IMR-90 (cell line): ENCODE measurements around the gene SLC38A11. TPM values are rescaled to one million over a fixed set of nuclear protein-coding genes. Genes with fewer than 3 reads are reported as not detected.

ENCODE experiments used
- ATAC-seq: fragments of 200-7000 bp; cut with Tn5 transposase; 2 replicates; pipeline ENCODE4 v1.9.1; 2020; ENCODE audit warnings: low read depth, mild to moderate bottlenecking, moderate library complexity
- BruUV-seq: library from RNA; stranded (reverse); fragments of 400-500 nt; replicated peaks from 2 replicates; lab custom pipeline; 2021; lab: Mats Ljungman, UMichigan
- CTCF ChIA-PET: fragments of 300-600 bp; formaldehyde crosslinking; extraction: SDS; loops from one replicate; lab custom pipeline; 2021; ENCODE audit warnings: antibody characterized with exemption; lab: Yijun Ruan, JAX
- POLR2A ChIA-PET: fragments of 300-600 bp; sonication (Branson Sonifier 250); formaldehyde crosslinking; loops from one replicate; lab custom pipeline; 2022; ENCODE audit warnings: antibody characterized with exemption; ENCODE audit not compliant: unreplicated experiment; lab: Charles Lee
- DNase-seq: peaks from one replicate; pipeline ENCODE4 v3.0.0; 2013
- H2AFZ ChIP-seq: replicated peaks from 2 replicates; pipeline ENCODE3; 2013; ENCODE audit warnings: low read length, mild to moderate bottlenecking; ENCODE audit not compliant: poor library complexity
- H2AK5ac ChIP-seq: 2 replicates; pipeline ENCODE4 v1.6.1; 2013; ENCODE audit warnings: low read depth, low read length, inconsistent platforms
- H2AK9ac ChIP-seq: replicated peaks from 2 replicates; pipeline ENCODE3; 2013; ENCODE audit warnings: mild to moderate bottlenecking, low read depth, low read length, moderate library complexity; ENCODE audit not compliant: poor library complexity
- H2BK120ac ChIP-seq: 2 replicates; pipeline ENCODE4 v1.6.1; 2013; ENCODE audit warnings: low read depth, low read length, inconsistent platforms
- H2BK15ac ChIP-seq: 3 replicates; pipeline ENCODE4 v1.6.1; 2013; ENCODE audit warnings: low read depth, low read length, inconsistent platforms
- H2BK20ac ChIP-seq: 2 replicates; pipeline ENCODE4 v1.6.1; 2013; ENCODE audit warnings: low read depth, mild to moderate bottlenecking, inconsistent platforms, low read length, moderate library complexity
- H2BK5ac ChIP-seq: 2 replicates; pipeline ENCODE4 v1.6.1; 2013; ENCODE audit warnings: mild to moderate bottlenecking, low read depth, low read length, inconsistent platforms; ENCODE audit not compliant: poor library complexity, severe bottlenecking
- H3K14ac ChIP-seq: replicated peaks from 2 replicates; pipeline ENCODE4 v1.6.1; 2013; ENCODE audit warnings: low read depth, low read length, inconsistent platforms
- H3K18ac ChIP-seq: 2 replicates; pipeline ENCODE4 v1.6.1; 2013; ENCODE audit warnings: low read depth, low read length, control low read depth
- H3K23ac ChIP-seq: 2 replicates; pipeline ENCODE4 v1.6.1; 2013; ENCODE audit warnings: low read depth, low read length, inconsistent platforms
- H3K27ac ChIP-seq: 2 replicates; pipeline ENCODE4 v1.5.1; 2013; ENCODE audit warnings: mild to moderate bottlenecking, control low read depth, low read length; ENCODE audit not compliant: insufficient read depth
- H3K27me3 ChIP-seq: 2 replicates; pipeline ENCODE4 v1.6.1; 2013; ENCODE audit warnings: low read length; ENCODE audit not compliant: control insufficient read depth, insufficient read depth
- H3K36me3 ChIP-seq: 2 replicates; pipeline ENCODE4 v1.6.1; 2013; ENCODE audit warnings: low read length, mixed read lengths; ENCODE audit not compliant: control insufficient read depth, insufficient read depth
- H3K4ac ChIP-seq: 2 replicates; pipeline ENCODE4 v1.6.1; 2013; ENCODE audit warnings: low read depth, low read length, inconsistent platforms
- H3K4me1 ChIP-seq: 2 replicates; pipeline ENCODE4 v1.6.1; 2013; ENCODE audit warnings: low read length, mixed read lengths; ENCODE audit not compliant: control insufficient read depth, insufficient read depth
- H3K4me2 ChIP-seq: 2 replicates; pipeline ENCODE4 v1.6.1; 2013; ENCODE audit warnings: low read depth, mild to moderate bottlenecking, control low read depth, low read length, moderate library complexity
- H3K4me3 ChIP-seq: 2 replicates; pipeline ENCODE4 v1.5.1; 2013; ENCODE audit warnings: low read depth, mild to moderate bottlenecking, control low read depth, low read length, moderate library complexity; ENCODE audit not compliant: insufficient read depth
- H3K56ac ChIP-seq: 2 replicates; pipeline ENCODE4 v1.6.1; 2013; ENCODE audit warnings: low read length, inconsistent platforms; ENCODE audit not compliant: insufficient read depth; ENCODE audit errors: extremely low read depth
- H3K79me1 ChIP-seq, 2 experiments: 2 replicates each; pipeline ENCODE4 v1.6.1; 2013; ENCODE audit warnings: low read length in 2 of 2, inconsistent platforms in 1 of 2, low read depth in 1 of 2
- H3K9ac ChIP-seq: 2 replicates; pipeline ENCODE4 v1.6.1; 2013; ENCODE audit warnings: low read depth, low read length, control low read depth
- H3K9me1 ChIP-seq: 2 replicates; pipeline ENCODE4 v1.6.1; 2013; ENCODE audit warnings: low read length, inconsistent platforms; ENCODE audit not compliant: insufficient read depth
- H3K9me3 ChIP-seq: 2 replicates; pipeline ENCODE4 v1.6.1; 2013; ENCODE audit warnings: low read length; ENCODE audit not compliant: control insufficient read depth, insufficient read depth
- H4K20me1 ChIP-seq: 2 replicates; pipeline ENCODE4 v1.6.1; 2013; ENCODE audit warnings: low read length, inconsistent platforms; ENCODE audit not compliant: insufficient read depth
- H4K5ac ChIP-seq: 2 replicates; pipeline ENCODE4 v1.6.1; 2013; ENCODE audit warnings: mild to moderate bottlenecking, low read depth, low read length, control low read depth
- H4K8ac ChIP-seq, 2 experiments: 2 replicates each; pipeline ENCODE4 v1.6.1; 2013; ENCODE audit warnings: low read depth in 2 of 2, low read length in 2 of 2, control low read depth in 1 of 2, inconsistent platforms in 1 of 2
- H4K91ac ChIP-seq: 2 replicates; pipeline ENCODE4 v1.6.1; 2013; ENCODE audit warnings: low read depth, low read length, inconsistent platforms; ENCODE audit not compliant: insufficient read depth
- BHLHE40 ChIP-seq: fragments of 150-350 bp; IDR thresholded peaks from 2 replicates; pipeline ENCODE4 v1.6.1; 2016; ENCODE audit warnings: mild to moderate bottlenecking, low read depth, low read length
- CEBPB ChIP-seq: IDR thresholded peaks from 2 replicates; pipeline ENCODE4 v1.6.1; 2012; ENCODE audit warnings: low read depth, low read length, improper control_type of control experiment
- CHD1 ChIP-seq: IDR thresholded peaks from 2 replicates; pipeline ENCODE4 v1.6.1; 2012; ENCODE audit warnings: low read depth, low read length, improper control_type of control experiment
- FOS ChIP-seq: fragments of 150-350 bp; IDR thresholded peaks from 2 replicates; pipeline ENCODE4 v1.6.1; 2016; ENCODE audit warnings: low read depth, low read length
- MAFK ChIP-seq: IDR thresholded peaks from 2 replicates; pipeline ENCODE4 v1.6.1; 2012; ENCODE audit warnings: low read depth, low read length, improper control_type of control experiment
- MAZ ChIP-seq: IDR thresholded peaks from 2 replicates; pipeline ENCODE4 v1.6.1; 2012; ENCODE audit warnings: low read depth, mild to moderate bottlenecking, low read length, improper control_type of control experiment, moderate library complexity, borderline replicate concordance
- MXI1 ChIP-seq: IDR thresholded peaks from 2 replicates; pipeline ENCODE4 v1.6.1; 2012; ENCODE audit warnings: low read depth, mild to moderate bottlenecking, low read length, moderate library complexity, borderline replicate concordance
- NFE2L2 ChIP-seq: fragments of 150-350 bp; IDR thresholded peaks from 2 replicates; pipeline ENCODE4 v1.6.1; 2016; ENCODE audit warnings: low read depth, mild to moderate bottlenecking, low read length
- POLR2A ChIP-seq: IDR thresholded peaks from 2 replicates; pipeline ENCODE4 v1.6.1; 2012; ENCODE audit warnings: mild to moderate bottlenecking, low read depth, low read length
- RAD21 ChIP-seq: IDR thresholded peaks from 2 replicates; pipeline ENCODE4 v1.6.1; 2012; ENCODE audit warnings: low read length, improper control_type of control experiment
- RCOR1 ChIP-seq: IDR thresholded peaks from 2 replicates; pipeline ENCODE4 v1.6.1; 2012; ENCODE audit warnings: mild to moderate bottlenecking, low read length, improper control_type of control experiment; ENCODE audit not compliant: insufficient replicate concordance
- RFX5 ChIP-seq: IDR thresholded peaks from 2 replicates; pipeline ENCODE4 v1.8.0; 2012; ENCODE audit warnings: low read depth, mild to moderate bottlenecking, low read length, moderate library complexity
- SMC3 ChIP-seq: fragments of 150-350 bp; IDR thresholded peaks from 2 replicates; pipeline ENCODE4 v1.6.1; 2016; ENCODE audit warnings: low read depth, mild to moderate bottlenecking, antibody characterized with exemption, low read length, moderate library complexity
- WGBS, 2 experiments: methylation state at CpG; one replicate each; pipeline versions ENCODE4 v1.1.5 to v1.1.7; 2013; ENCODE audit warnings: missing lambda C conversion rate in 2 of 2; ENCODE audit not compliant: insufficient read length in 1 of 2; ENCODE audit errors: extremely low coverage in 2 of 2; 5-methylcytosine and 5-hydroxymethylcytosine counted together
- dilution Hi-C: fragments of 300-500 bp; cut with HindIII; formaldehyde crosslinking; loops from one replicate; pipeline ENCODE4 v1.14.3; 2018; ENCODE audit warnings: low sequenced_read_pairs; ENCODE audit not compliant: unreplicated experiment
- in situ Hi-C: fragments of 300-500 bp; cut with MboI; formaldehyde crosslinking; loops from 3 replicates; pipeline ENCODE4 v1.14.3; 2019; ENCODE audit warnings: low sequenced_read_pairs, inconsistent platforms, mixed read lengths
- intact Hi-C: fragments of 100-400 bp; cut with micrococcal nuclease; formaldehyde crosslinking; loops from 2 replicates; pipeline ENCODE4 v1.10.0; 2022
- polyA plus RNA-seq, 3 experiments: library from polyadenylated mRNA; depleted of rRNA; stranded (reverse); fragments of >200 nt; gene quantifications; 2 replicates each; pipeline ENCODE4 v1.2.3, GENCODE V29; 2012; ENCODE audit warnings: low replicate concordance in 1 of 3
- total RNA-seq: library from RNA; depleted of rRNA; stranded (reverse); fragments of >200 nt; gene quantifications from 2 replicates; pipeline ENCODE4 v1.2.3, GENCODE V29; 2012
- TF ChIP-seq, protein P1 (sequence below): fragments of 150-350 bp; IDR thresholded peaks from 2 replicates; pipeline ENCODE4 v1.6.1; 2017; ENCODE audit warnings: mild to moderate bottlenecking, antibody characterized with exemption, low read length, low read depth
- TF ChIP-seq, protein P2 (sequence below): conservative IDR thresholded peaks from 2 replicates; pipeline ENCODE4 v1.5.1; 2012; ENCODE audit warnings: mild to moderate bottlenecking, low read depth, low read length, improper control_type of control experiment

Gene SLC38A11
- total and polyA plus RNA-seq, 2 of the 4 experiments (the other 2 are of a cell fraction): 0.18 to 0.21 TPM

DNA sequence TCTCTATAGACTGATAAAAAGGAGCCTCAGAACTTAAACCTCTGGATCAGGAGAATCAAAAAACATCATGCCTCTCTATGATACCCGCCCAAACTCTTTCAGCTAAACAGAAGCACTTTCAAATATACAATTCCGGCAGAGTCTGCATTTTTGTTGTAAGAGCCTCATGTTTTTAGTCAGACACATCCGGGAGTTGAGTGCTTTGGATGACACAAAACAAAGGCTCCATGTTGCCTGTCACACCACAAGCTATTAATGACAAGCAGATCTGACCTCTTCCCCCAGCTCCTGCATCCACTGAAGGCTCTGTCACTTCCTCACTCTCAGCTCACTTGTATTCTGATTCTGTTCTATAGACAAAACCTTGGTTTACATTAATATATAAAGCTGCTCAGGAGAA lies 33.2 kb downstream of the SLC38A11 start:
- Histone ChIP-seq H3K79me1 (no peaks in the 10 kb centered on the region), H4K91ac (no peak overlapping the region), H3K9ac (no peak overlapping the region), H3K9me1 (peaks cover 4% of the 10 kb centered on the region), H3K14ac (peak overlapping the region; percentile 75), H3K27ac (peak overlapping the region; percentile 24; the same call in 1 of the 2 replicates), H3K27me3 (no peaks in the 10 kb centered on the region), H4K8ac (peak overlapping the region in 1 of 2 experiments; percentile 73; a peak in 1 of 4 replicates), H2BK15ac (0 out of 3 replicates have a peak overlapping the region, but pooled peaks have one; percentile 6), H3K36me3 (no peaks in the 10 kb centered on the region), H3K4me2 (peak overlapping the region; percentile 43; the same call in 1 of the 2 replicates), H2BK120ac (peak overlapping the region; percentile 90), H4K20me1 (no peaks in the 10 kb centered on the region), H3K23ac (peak overlapping the region; percentile 95; the same call in 1 of the 2 replicates), H2BK20ac (peak overlapping the region; percentile 82), H3K56ac (0 out of 2 replicates have a peak overlapping the region, but pooled peaks have one; percentile 53), H2BK5ac (peak overlapping the region; percentile 77), H3K9me3 (no peaks in the 10 kb centered on the region), H3K18ac (peak overlapping the region; percentile 31; the same call in 1 of the 2 replicates), H2AK9ac (no peak overlapping the region), H3K4ac (peak overlapping the region; percentile 78), H4K5ac (peak overlapping the region; percentile 5; the same call in 1 of the 2 replicates), H2AK5ac (no peak overlapping the region), H3K4me3 (no peak overlapping the region), H2AFZ (peak overlapping the region; percentile 85), H3K4me1 (peaks cover 5% of the 10 kb centered on the region)
- ChIA-PET POLR2A (no interaction called here), CTCF (interaction anchor here (1.4 to 2.0 kb wide), 3 partner anchors 18 to 184 kb away, joined by 3 to 6 read pairs (median 4); partner anchors contain the start of gene COBLL1)
- dilution Hi-C loops (no loop called here), in situ Hi-C loops (loop anchor here (25.0 kb wide), 1 partner anchor 185 kb away; no protein-coding TSS in a partner anchor), intact Hi-C loops (loop anchor here (5.0 kb wide), 1 partner anchor 70 kb away; no protein-coding TSS in a partner anchor)
- peak; percentile 51 for ATAC-seq
- BruUV-seq: no TSS peak
- WGBS, 2 experiments: 0% methylated on average over 1 of the region's 3 CpGs; no CpG with 5 or more reads in 1 of the 2 experiments
- peak; percentile 53 for DNase-seq
- TF ChIP-seq POLR2A: no peak
- TF ChIP-seq SMC3: no peak
- TF ChIP-seq NFE2L2: no peak
- no peak for TF ChIP-seq MXI1
- TF ChIP-seq, protein P1, sequence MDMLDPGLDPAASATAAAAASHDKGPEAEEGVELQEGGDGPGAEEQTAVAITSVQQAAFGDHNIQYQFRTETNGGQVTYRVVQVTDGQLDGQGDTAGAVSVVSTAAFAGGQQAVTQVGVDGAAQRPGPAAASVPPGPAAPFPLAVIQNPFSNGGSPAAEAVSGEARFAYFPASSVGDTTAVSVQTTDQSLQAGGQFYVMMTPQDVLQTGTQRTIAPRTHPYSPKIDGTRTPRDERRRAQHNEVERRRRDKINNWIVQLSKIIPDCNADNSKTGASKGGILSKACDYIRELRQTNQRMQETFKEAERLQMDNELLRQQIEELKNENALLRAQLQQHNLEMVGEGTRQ: no peak
- no peak for TF ChIP-seq FOS
- no peak for TF ChIP-seq MAFK
- no peak for TF ChIP-seq MAZ
- no peak for TF ChIP-seq RCOR1
- TF ChIP-seq CEBPB: no peak
- no peak for TF ChIP-seq RAD21
- no peak for TF ChIP-seq BHLHE40
- no peak for TF ChIP-seq CHD1
- TF ChIP-seq, protein P2, sequence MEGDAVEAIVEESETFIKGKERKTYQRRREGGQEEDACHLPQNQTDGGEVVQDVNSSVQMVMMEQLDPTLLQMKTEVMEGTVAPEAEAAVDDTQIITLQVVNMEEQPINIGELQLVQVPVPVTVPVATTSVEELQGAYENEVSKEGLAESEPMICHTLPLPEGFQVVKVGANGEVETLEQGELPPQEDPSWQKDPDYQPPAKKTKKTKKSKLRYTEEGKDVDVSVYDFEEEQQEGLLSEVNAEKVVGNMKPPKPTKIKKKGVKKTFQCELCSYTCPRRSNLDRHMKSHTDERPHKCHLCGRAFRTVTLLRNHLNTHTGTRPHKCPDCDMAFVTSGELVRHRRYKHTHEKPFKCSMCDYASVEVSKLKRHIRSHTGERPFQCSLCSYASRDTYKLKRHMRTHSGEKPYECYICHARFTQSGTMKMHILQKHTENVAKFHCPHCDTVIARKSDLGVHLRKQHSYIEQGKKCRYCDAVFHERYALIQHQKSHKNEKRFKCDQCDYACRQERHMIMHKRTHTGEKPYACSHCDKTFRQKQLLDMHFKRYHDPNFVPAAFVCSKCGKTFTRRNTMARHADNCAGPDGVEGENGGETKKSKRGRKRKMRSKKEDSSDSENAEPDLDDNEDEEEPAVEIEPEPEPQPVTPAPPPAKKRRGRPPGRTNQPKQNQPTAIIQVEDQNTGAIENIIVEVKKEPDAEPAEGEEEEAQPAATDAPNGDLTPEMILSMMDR: no peak
- TF ChIP-seq RFX5: no peak
